Stimulated activated CD8-positive, alpha-beta memory T cell treated with anti-CD3 and anti-CD28 coated beads, Interleukin-2, amount 100 ng/mL, for 1 hour (primary cell): Measurements from ENCODE around the gene ZNF70.
"Not testable (repeated sequence)": the region's sequence is repeated elsewhere in the genome, so short reads cannot be mapped to it uniquely, and the experiment has no call there.

Experiments used
- DNase-seq, 2 donors: peaks; one replicate each; pipeline ENCODE4 v3.0.0-alpha.2; 2020; ENCODE audit warnings: low read depth in 2 of 2

The ZNF70 gene

DNA sequence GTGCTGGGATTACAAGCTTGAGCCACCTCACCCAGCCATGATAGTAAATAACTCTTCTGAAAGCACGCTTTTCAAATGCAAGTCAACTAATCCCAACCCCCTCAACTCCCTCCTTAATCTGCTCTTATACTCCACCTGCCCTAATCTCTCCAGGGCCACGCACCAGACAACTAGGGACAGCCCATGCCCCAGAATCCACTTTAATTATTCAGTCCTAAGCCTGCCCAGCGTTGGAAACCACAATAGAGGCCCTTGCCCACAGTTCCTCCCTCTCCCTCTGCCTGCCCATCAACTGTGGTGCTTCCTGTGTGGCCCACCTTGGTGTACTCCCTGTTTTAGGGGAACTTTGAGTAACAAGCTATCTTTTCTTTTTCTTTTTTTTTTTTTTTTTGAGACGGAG, 6.0 kb upstream of the ZNF70 start:
- DNase-seq = no peak

GRCh38 chr22:23755711-23756110, 4.8 kb upstream of the ZNF70 start:
- no peak for DNase-seq

DNA sequence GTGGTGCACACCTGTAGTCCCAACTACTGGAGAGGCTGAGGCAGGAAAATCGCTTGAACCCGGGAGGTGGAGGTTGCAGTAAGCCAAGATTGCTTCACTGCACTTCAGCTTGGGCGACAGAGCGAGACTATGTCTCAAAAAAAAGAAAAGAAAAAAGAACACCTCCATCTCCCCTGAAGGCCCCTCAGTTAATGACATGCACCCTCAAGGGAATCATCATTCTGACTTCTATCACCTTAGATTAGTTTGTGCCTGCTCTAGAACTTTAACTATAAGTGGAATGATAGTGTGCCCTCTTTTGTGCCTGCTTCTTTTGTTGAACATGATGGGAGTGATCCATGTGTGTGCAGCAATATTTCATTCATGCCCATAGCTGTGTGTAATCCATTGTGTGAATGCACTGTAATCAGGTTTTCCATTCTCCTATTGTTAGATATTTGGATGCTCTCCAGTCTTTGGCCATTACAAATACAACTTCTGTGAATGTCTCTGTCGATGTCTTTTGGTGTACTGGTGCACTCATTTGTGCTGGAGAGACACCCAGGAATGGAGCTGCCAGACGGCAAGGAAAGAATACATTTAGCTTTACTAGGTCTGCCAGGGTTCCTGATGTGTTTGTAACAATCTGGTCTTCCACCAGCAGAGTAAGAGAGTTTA, 4.2 kb upstream of the ZNF70 start:
- DNase-seq = no peak

- no peak for DNase-seq
Observed at GRCh38 chr22:23754220-23754919, 3.5 kb upstream of the ZNF70 start, which contains the start of gene VPREB3. Gene VPREB3 (minus strand): TSS chr22:23754425. CDS start chr22:23754363, 62 bp downstream.

DNA sequence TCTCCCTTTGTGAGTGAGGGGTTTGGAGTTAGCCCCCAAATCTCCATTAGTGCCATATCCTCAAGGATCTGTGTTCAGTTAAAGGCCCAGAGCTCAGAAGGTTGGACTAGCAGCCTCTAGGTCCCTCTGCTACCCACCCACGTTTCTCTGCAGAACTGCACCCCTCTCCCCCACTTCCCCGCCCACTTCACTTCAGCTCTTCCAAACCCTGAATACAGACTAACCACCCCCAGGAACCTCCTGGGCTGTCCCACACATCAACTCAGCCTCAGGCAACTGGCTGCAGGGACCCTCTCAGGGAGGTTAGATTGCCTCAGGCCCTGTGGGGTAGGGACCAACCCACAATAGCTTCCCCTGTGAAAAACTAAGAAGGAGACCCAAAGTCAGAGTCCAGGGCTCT, 2.5 kb upstream of the ZNF70 start:
- no peak for DNase-seq

DNA sequence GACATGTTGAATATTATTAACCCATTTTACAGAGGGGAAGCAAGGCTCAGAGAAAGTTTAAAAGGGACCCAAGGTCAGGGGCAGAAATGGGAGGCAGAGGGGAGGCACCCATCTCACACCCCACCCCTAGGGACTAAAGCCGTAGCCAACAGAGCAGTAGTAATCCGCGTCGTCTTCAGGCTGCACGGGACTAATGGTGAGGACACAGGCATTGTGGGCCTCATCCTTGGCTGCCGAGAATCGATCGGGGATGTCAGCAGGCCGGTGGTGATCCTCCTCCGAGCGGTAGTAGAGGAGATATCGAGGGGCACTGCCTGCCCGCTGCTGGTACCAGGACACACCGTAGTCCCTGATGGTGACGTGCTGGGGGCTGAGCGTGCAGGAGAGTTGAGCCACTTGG, 1.8 kb upstream of the ZNF70 start:
- DNase-seq = no peak

GRCh38 chr22:23752090-23752691, 1.3 kb upstream of the ZNF70 start:
- DNase-seq = no peak

DNA sequence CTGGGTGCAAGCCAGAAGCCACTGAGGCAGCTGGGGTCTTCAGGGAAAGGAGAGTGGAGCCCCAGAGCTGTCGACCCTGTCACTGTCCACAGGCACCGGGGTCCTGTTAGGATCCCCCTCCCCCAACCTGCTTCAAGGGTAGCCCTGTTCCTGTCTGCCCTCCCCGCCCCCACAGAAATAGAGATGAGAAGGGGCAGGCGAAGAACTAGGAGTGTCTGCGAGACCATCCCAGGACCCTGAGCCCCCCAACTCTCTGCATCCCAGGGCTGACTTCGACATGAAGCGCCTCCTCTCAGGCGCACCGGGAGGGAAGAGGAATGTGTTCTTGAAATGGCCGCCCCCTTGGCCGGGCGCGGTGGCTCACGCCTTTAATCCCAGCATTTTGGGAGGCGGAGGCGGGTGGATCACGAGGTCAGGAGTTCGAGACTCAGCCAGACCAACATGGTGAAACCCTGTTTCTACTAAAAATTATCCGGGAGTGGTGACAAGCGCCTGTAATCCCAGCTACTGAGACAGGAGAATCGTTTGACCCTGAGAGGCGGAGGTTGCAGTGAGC, 607 bp upstream of the ZNF70 start:
- no peak for DNase-seq

GRCh38 chr22:23750367-23750713, 572 bp downstream of the ZNF70 start:
- DNase-seq = no peak

DNA sequence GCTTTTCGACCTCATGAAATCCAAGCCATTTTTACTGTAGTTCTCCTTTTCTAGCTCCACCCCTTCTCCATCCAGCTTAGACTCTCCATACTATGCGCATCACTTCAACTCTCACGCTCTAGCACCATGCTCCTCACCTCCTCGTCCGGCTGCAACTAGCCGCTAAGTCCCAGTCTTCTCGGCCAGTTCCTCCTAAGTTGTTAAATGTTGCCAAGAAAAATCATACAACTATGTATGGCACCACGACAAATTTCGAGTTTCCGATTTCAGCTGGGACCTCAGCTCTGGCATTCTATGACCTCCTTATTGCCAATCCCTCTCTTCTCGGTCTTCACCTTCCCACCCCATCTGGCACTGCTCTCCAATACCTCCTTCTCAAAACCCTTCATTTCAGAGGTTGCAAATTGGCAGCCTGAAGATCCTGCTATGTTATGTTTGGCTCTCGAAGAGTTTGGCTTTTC, 1.0 kb downstream of the ZNF70 start:
- DNase-seq = no peak

- no peak for DNase-seq
Observed at GRCh38 chr22:23745791-23746190, 5.1 kb downstream of the ZNF70 start.

DNA sequence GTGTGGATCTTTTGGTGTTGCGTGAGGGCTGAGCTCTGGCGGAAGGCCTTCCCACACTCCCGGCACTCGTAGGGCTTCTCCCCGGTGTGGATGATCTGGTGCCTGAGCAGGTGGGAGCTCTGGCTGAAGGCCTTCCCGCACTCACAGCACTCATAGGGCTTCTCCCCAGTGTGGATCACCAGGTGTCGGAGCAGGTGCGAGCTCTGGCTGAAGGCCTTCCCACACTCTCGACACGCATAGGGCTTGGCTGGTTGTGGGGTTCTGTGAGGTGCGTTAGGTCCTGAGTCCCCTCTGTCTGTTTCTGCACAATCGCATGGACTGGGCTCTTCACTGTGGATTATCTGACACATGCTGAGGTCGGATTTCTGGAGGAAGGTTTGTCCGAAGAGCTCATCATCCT, 6.4 kb downstream of the ZNF70 start:
- DNase-seq = no peak

DNA sequence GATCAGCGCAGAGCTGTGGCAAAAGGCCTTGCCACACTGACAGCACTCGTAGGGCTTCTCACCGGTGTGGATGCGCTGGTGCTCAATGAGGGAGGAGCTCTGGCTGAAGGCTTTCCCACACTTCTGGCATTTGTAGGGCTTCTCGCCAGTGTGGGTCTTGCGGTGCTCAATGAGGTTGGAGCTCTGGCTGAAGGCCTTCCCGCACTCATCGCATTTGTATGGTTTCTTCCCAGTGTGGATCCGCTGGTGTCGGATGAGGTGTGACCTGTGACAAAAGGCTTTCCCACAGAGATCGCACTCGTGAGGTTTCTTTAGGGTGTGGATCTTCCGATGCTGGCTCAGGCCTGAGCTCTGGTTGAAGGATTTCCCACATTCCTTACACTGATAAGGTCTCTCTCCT, 6.9 kb downstream of the ZNF70 start:
- no peak for DNase-seq

DNA sequence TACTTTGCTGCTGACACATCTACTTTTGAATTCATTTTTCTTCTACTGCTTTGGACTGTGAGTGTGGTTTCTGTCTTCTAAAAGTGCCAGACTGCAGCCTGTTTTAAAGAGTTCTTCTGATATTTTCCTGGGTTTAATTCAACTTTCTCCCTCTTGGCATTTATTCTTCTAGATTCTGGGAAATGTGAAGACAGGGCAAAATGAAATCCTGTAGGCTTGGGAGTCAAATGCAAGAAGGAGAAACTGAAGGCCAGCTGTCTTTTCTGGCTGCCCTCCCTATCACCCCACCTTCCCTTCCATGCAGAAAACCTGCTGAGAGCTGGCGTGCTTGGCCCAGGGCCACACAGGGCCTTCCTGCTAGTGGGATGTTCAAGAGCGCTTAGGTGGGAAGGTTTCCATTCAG, 7.6 kb downstream of the ZNF70 start:
- no peak for DNase-seq

GRCh38 chr22:23742505-23743264, 8.2 kb downstream of the ZNF70 start:
- DNase-seq = no peak

DNA sequence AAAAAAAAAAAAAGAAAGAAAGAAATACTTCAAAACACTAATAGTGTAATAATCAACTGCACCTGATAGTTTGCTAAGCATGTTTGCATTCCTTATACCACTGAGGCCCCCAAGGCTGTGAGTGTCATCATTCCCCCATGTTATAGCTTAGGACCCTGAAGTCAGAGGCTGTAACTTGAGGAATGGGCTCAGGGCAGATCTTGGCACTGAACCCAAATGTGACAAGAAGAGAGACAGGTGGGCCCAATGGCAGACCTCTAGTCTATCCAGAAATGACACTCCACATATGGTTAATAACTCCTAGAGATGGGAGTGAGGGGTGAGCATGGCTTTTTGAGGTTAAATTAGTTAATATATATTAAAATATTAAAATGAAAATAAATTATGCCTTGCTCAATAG, 13.2 kb downstream of the ZNF70 start:
- no peak for DNase-seq

GRCh38 chr22:23728108-23728507, 22.8 kb downstream of the ZNF70 start:
- DNase-seq = not testable (repeated sequence)

DNA sequence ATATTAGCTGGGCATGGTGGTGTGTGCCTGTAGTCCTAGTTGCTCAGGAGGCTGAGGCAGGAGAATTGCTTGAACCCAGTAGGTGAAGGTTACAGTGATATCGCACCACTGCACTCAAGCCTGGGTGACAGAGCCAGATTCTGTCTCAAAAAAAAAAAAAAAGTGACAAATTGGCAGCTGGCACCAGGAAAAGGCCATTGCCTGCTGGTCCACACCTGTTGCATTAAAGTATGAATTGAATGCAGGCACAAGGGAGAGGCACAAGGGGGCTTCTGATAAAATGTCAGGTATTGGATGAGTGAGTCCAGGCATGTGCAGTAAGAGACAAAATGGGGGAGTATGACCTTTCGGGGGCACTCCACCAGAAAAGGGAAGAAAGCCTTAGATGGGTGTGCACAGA, 28.2 kb downstream of the ZNF70 start:
- no peak for DNase-seq

DNA sequence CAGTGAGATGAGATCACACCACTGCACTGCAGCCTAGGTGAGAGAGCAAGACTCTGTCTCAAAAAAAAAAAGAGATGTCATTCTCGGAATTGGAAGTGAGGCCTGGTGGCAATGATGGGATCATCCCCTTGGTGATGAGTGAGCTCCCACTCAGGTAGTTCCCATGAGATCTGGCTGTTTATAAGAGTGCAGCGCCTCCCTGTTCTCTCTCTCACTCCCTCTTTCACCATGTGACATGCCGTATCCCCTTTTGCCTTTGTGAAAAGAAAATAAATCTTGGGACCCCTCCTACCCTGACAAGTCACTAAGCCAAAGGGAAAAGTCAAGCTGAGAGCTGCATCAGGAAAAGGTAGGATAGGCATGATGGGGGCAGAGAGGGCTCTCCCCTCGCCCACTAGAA, 28.8 kb downstream of the ZNF70 start:
- no peak for DNase-seq

- no peak for DNase-seq
Observed at GRCh38 chr22:23720855-23721254, 30.1 kb downstream of the ZNF70 start.

DNA sequence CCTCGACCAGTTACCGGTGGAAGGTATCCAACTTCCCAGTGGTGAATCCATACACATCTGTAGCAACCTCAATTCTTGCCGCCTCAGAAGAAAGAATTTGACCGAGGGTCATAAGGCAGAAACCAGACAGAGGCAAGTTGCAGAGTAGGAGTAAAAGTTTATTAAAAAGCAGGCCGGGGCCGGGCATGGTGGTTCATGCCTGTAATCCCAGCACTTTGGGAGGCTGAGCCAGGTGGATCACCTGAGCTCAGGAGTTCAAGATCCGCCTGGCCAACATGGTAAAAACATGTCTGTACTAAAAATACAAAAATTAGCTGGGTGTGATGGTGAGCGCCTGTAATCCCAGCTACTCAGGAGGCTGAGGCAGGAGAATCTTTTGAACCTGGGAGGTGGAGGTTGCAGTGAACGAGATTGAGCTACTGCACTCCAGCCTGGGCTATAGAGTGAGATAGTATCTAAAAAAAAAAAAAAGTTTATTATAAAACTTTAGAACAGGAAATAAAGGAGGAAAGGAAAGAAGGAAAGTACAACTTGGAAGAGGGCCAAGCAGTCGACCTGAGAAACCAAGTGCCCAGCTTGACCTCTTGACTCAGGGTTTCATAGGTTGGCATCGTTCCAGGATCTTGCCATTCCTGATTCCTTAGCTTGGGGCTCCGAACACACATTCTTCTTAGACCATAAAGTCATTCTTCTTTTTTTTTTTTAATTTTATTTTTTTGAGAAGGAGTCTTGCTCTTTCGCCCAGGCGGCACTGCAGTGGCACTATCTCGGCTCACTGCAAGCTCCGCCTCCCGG, 32.3 kb downstream of the ZNF70 start:
- DNase-seq = no peak
